Ascending aorta (tissue), 2 donors: ENCODE results near the gene TMTC1. TPM values are rescaled to one million over a fixed set of nuclear protein-coding genes. Genes with fewer than 3 reads are reported as not detected.

ENCODE experiments used
- DNase-seq, 2 donors: peaks; one replicate each; pipeline ENCODE4 v3.0.0-alpha.2; 2019; ENCODE audit warnings: low spot score in 2 of 2
- H3K27ac ChIP-seq, 2 donors: fragments of 200-600 bp; sonication (generic); one replicate each; pipeline ENCODE4 v1.5.1; 2016 to 2017; ENCODE audit warnings: mild to moderate bottlenecking in 1 of 2
- H3K27me3 ChIP-seq: fragments of 200-600 bp; sonication (generic); one replicate; pipeline ENCODE4 v1.5.1; 2017
- H3K36me3 ChIP-seq, 2 donors: fragments of 200-600 bp; sonication (generic); one replicate each; pipeline ENCODE4 v1.5.1; 2016
- H3K4me1 ChIP-seq, 2 donors: fragments of 200-600 bp; sonication (generic); one replicate each; pipeline ENCODE4 v1.5.1; 2016 to 2017; ENCODE audit warnings: mild to moderate bottlenecking in 1 of 2
- H3K4me3 ChIP-seq, 2 donors: fragments of 200-600 bp; sonication (generic); one replicate each; pipeline ENCODE4 v1.5.1; 2016 to 2017; ENCODE audit warnings: mild to moderate bottlenecking in 1 of 2
- H3K9me3 ChIP-seq, 2 donors: fragments of 200-600 bp; sonication (generic); one replicate each; pipeline ENCODE4 v1.5.1; 2016
- CTCF ChIP-seq, 3 experiments: fragments of 200-600 bp in 2 of 3; fragments of 450-650 bp in 1 of 3; sonication (generic) in 2 of 3; IDR thresholded peaks; one replicate each; pipeline ENCODE4 v1.5.1; 2016 to 2019; ENCODE audit warnings: antibody characterized with exemption in 3 of 3, mild to moderate bottlenecking in 1 of 3, moderate library complexity in 1 of 3
- intact Hi-C: fragments of 100-400 bp; cut with DNase I; formaldehyde crosslinking; loops from one replicate; pipeline ENCODE4 v1.15.1; 2023
- total RNA-seq: library from RNA; depleted of rRNA; stranded (reverse); fragments of >200 nt; gene quantifications from one replicate; pipeline ENCODE4 v1.1.0, GENCODE V29; 2016

TMTC1 gene
- total RNA-seq, 1 donor from 2014 or later, result 176 TPM

- H3K27me3 ChIP-seq, result no peaks in the 10 kb centered on the region
- no peaks in the 10 kb centered on the region for H3K36me3 ChIP-seq
- H3K4me3 ChIP-seq, result no peak overlapping the region
- DNase-seq, result no peak
- H3K27ac ChIP-seq, result no peak overlapping the region
- H3K4me1 ChIP-seq, result no peaks in the 10 kb centered on the region
- TF ChIP-seq CTCF (IDR thresholded peaks at IDR 0.05), result no peak
- H3K9me3 ChIP-seq, result no peaks in the 10 kb centered on the region
- intact Hi-C loops, result no loop called here
Observed at GRCh38 chr12:29455087-29455486, 328.7 kb downstream of the TMTC1 start.

- H3K4me1 ChIP-seq, result no peaks in the 10 kb centered on the region
- no peaks in the 10 kb centered on the region for H3K27me3 ChIP-seq
- H3K9me3 ChIP-seq, result no peaks in the 10 kb centered on the region
- no peak overlapping the region for H3K27ac ChIP-seq
- no peak for DNase-seq
- no peak overlapping the region for H3K4me3 ChIP-seq
- TF ChIP-seq CTCF (IDR thresholded peaks at IDR 0.05), result no peak
- no peaks in the 10 kb centered on the region for H3K36me3 ChIP-seq
- intact Hi-C loops, result no loop called here
Observed at GRCh38 chr12:29451888-29452287, 331.9 kb downstream of the TMTC1 start.
